ENCODE results near the gene C1QTNF9. TPM values are rescaled to one million over a fixed set of nuclear protein-coding genes. Genes with fewer than 3 reads are reported as not detected.
"Not testable (repeated sequence)": the region's sequence is repeated elsewhere in the genome, so short reads cannot be mapped to it uniquely, and the experiment has no call there.

Gene C1QTNF9
- total RNA-seq, 1 experiment from 2014 or later = not detected

DNA sequence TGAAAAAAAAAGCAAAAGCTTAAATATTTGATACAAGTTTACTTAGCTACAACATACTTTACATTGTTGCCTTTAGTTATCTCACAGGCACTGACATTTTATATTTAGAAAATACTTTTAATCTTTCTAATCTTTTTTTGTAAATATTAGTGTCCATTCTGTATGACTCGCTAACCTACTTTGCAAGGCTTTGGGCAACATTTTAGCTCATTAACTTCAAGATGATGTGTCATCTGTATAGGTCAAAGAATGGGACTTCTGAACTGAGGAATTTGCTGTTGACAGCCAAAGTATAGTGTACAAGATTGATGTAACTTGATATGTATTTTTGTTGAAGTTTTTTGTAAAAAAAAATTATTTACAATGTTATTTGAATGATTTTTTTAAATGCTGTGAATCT, 2.7 kb upstream of the C1QTNF9 start:
- no peak overlapping the region for H3K4me3 ChIP-seq
- DNase-seq = no peak
- H3K9me3 ChIP-seq = no peaks in the 10 kb centered on the region
- no peaks in the 10 kb centered on the region for H3K27me3 ChIP-seq
- no peaks in the 10 kb centered on the region for H3K36me3 ChIP-seq

GRCh38 chr13:24307211-24308067, 1.9 kb upstream of the C1QTNF9 start:
- Histone ChIP-seq H3K9me3 (no peaks in the 10 kb centered on the region), H3K36me3 (no peaks in the 10 kb centered on the region), H3K27me3 (no peaks in the 10 kb centered on the region), H3K4me3 (no peak overlapping the region)
- DNase-seq = no peak

- Histone ChIP-seq H3K27me3 (no peaks in the 10 kb centered on the region), H3K4me3 (no peak overlapping the region), H3K36me3 (no peaks in the 10 kb centered on the region), H3K9me3 (no peaks in the 10 kb centered on the region)
- no peak for DNase-seq
Measured at GRCh38 chr13:24308068-24308445, 1.3 kb upstream of the C1QTNF9 start.

DNA sequence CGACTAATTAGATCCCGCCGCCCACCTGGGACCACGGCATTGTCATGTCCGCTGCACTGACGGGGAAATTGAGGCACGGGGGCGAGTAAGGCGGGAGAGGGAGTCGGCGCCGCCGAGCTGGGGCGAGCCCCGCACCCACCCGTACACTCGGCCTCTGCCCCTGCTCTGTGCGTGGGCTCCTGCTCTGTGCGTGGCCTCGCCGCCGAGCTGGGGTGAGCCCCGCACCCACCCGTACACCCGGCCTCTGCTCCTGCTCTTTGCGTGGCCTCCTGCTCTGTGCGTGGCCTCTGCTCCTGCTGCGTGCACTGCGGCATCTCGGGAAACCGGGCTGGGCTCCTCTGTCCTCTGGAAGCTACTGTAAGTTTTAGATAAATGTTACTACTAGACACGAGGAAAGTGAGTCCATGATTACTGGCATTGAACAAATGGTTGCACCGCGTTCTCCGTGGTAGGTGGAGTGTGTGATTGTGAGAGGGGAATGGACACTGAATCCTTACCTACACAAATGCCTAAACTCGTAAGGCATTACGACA, 826 bp upstream of the C1QTNF9 start:
- DNase-seq = no peak
- no peaks in the 10 kb centered on the region for H3K9me3 ChIP-seq
- no peak overlapping the region for H3K4me3 ChIP-seq
- no peaks in the 10 kb centered on the region for H3K27me3 ChIP-seq
- no peaks in the 10 kb centered on the region for H3K36me3 ChIP-seq

GRCh38 chr13:24313439-24313838, 4.1 kb downstream of the C1QTNF9 start:
- H3K27me3 ChIP-seq = no peaks in the 10 kb centered on the region
- H3K9me3 ChIP-seq = no peaks in the 10 kb centered on the region
- DNase-seq = no peak
- H3K36me3 ChIP-seq = no peaks in the 10 kb centered on the region
- H3K4me3 ChIP-seq = no peak overlapping the region

DNA sequence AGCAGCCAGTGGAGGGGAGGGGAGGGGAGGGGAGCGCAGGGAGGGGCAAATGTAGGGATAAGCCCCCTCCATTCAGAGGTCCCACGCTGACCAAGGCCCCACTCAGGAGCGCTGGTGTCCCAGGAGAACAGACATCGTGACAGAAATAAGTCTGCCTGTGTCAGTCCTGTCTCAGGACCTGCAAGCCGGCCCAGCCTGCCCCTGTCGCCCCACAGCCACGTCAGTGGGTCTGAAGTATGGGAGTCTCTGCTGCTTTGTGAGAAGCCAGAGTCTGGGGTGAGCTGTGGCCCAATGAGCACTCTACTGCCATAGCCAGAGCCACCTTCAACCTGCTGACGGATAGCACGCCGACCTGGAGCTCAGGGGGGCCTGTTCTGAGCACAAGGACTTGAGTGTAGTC, 8.5 kb downstream of the C1QTNF9 start:
- not testable (repeated sequence) for H3K9me3 ChIP-seq, H3K4me3 ChIP-seq, DNase-seq, H3K36me3 ChIP-seq, H3K27me3 ChIP-seq

GRCh38 chr13:24318878-24319277, 9.5 kb downstream of the C1QTNF9 start:
- DNase-seq, H3K27me3 ChIP-seq, H3K9me3 ChIP-seq, H3K36me3 ChIP-seq, H3K4me3 ChIP-seq: not testable (repeated sequence)

- H3K36me3 ChIP-seq, H3K9me3 ChIP-seq, H3K4me3 ChIP-seq, DNase-seq, H3K27me3 ChIP-seq: not testable (repeated sequence)
Measured at GRCh38 chr13:24319641-24320040, 10.3 kb downstream of the C1QTNF9 start.

- H3K4me3 ChIP-seq, H3K36me3 ChIP-seq, H3K9me3 ChIP-seq, DNase-seq, H3K27me3 ChIP-seq: not testable (repeated sequence)
Measured at GRCh38 chr13:24321416-24321815, 12.0 kb downstream of the C1QTNF9 start.

- not testable (repeated sequence) for H3K27me3 ChIP-seq, H3K4me3 ChIP-seq, DNase-seq, H3K9me3 ChIP-seq, H3K36me3 ChIP-seq
Measured at GRCh38 chr13:24322470-24322869, 13.1 kb downstream of the C1QTNF9 start.

DNA sequence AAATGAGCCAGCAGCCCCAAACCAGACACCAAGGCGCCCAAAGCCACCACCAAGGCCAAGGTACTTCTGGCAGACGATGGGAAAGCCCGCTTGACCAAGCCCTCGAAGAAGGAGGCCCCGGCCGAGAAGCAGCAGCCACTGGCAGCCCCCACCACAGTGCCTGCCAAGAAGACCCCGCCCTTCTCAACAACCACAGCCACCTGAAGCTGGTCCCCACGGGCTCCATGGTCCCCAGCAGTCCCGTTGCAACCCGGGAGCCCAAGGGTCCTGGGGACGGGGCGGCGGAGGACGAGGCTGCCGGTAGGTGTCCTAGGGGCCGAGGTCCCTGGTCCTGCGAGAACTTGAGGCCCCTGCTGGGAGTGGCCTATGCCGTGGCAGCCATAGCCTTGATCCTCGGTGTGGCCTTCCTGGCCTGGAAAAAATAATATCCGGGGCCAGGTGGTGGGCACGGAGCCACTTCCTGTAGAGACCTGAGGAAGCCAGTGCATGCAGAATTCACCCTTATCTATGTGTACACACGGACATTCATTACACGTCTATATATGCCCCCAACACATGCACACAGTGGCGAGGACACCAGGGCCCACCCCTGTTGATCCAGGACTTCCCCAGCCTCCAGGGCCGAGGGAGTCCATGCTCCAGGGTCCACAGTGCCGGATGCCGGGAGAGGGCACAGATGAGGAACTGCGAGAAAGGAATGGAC, 13.8 kb downstream of the C1QTNF9 start:
- H3K27me3 ChIP-seq = no peaks in the 10 kb centered on the region
- H3K4me3 ChIP-seq = no peak overlapping the region
- H3K36me3 ChIP-seq = no peaks in the 10 kb centered on the region
- H3K9me3 ChIP-seq = no peaks in the 10 kb centered on the region
- DNase-seq = no peak

DNA sequence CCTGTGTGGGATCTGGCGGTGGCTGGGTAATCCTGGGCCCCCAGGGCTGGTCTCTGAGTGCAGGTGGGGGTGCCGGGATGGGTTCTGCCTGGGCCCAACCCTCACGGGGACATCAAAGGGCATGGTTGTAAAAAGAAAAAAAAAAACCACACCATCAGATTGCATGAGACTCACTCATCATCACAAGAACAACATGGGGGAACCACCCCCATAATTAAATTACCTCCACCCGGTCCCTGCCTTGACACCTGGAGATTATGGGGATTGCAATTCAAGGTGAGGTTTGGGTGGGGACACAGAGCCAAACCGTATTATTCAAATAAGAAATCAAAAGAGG, 14.3 kb downstream of the C1QTNF9 start:
- H3K36me3 ChIP-seq = no peaks in the 10 kb centered on the region
- H3K27me3 ChIP-seq = no peaks in the 10 kb centered on the region
- no peaks in the 10 kb centered on the region for H3K9me3 ChIP-seq
- no peak for DNase-seq
- no peak overlapping the region for H3K4me3 ChIP-seq

DNA sequence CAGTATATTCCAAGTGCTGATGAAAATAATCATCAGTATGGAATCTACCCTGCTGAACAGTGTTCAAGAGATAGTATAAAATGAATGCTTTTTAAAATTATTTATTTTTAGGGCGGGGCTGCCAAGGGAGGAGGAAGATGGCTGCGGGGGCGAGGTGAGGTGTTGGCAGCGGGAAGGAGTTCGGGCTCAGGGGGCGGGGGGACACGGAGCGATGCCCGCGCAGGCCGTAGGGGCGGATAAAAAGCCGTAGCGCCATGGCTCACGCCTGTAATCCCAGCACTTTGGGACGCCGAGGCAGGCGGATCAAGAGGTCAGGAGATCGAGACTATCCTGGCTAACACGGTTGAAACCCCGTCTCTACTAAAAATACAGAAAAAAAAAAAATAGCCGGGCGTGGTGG, 18.2 kb downstream of the C1QTNF9 start:
- H3K9me3 ChIP-seq, DNase-seq, H3K36me3 ChIP-seq, H3K27me3 ChIP-seq, H3K4me3 ChIP-seq: not testable (repeated sequence)

- Histone ChIP-seq H3K27me3 (0 out of 2 replicates have a peak, but pooled peaks cover 5% of the 10 kb centered on the region), H3K4me3 (no peak overlapping the region), H3K36me3 (no peaks in the 10 kb centered on the region), H3K9me3 (no peaks in the 10 kb centered on the region)
- DNase-seq = no peak
Measured at GRCh38 chr13:24328145-24328544, 18.8 kb downstream of the C1QTNF9 start.

DNA sequence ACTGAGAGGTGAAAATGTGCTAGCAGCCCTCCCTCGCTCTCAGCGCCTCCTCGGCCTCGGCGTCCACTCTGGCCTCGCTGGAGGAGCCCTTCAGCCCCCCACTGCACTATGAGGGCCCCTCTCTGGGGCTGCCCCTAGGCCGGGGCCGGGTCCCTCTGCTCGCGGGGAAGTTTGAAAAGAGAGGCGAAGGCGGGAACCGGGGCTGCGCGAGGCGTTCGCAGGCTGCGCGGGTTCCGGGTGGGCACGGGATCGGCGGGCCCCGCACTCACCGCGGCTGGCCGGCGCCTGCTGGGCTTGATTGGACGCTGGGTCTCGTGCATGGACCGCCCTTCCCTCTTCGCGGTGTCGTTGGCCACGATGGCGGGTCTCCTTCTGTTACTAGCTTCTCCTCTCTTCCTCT, 29.3 kb downstream of the C1QTNF9 start:
- no peaks in the 10 kb centered on the region for H3K9me3 ChIP-seq
- no peak overlapping the region for H3K4me3 ChIP-seq
- no peak for DNase-seq
- H3K36me3 ChIP-seq = no peaks in the 10 kb centered on the region
- peaks cover 6% of the 10 kb centered on the region for H3K27me3 ChIP-seq

DNA sequence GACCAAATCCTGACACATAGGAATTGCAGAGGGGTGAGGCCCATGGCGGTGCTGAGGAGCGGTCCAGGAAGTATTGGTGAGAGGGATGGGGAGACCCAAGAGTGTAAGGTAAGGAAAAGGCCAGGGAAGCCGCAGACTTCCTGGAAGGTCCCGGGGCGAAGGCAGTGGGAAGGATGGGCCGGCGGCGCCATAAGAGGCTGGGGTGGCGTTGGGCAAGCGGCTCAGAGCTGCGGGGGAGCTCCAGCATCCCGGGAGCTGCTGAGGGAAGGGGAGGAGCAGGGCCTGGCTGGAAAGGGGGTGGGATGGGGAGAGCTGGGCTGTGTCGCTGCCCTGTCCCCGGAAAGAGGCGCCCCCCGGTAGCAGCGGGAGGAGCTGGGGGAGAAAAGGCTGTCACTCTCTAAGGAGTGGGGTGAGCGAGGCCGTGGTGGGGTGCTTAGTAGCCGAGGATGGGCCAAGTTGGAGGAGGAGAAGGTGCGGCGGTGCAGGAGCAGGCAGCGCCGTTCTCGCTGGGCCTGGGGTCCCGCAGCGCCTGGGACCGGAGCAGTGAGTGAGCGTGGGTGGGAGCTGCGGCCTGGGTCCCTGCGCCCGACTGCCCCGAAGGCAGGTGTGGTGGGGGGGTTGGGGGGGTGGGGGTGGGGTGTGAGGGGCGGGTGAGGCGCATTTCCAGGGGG, 30.7 kb downstream of the C1QTNF9 start:
- Histone ChIP-seq H3K9me3 (no peaks in the 10 kb centered on the region), H3K4me3 (no peak overlapping the region), H3K36me3 (no peaks in the 10 kb centered on the region), H3K27me3 (no peaks in the 10 kb centered on the region; the same call in 1 of the 2 replicates)
- DNase-seq = no peak

DNA sequence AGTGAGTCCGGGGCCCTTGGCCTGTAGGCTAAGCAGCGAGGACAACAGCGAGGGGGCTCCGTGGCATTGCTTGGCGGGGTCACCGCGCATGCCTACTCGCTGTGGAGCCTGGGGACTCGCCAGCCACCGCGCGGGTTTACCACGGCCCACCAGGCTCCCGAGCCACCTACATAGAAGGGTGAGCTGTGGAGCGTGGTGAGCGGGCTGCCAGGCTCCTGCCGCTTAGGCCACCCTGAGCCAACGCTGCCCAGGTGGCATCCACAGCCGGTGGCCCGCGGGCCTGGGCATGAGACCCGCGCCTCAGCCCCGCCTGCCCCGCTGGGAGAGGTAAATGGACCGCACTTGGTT, 31.2 kb downstream of the C1QTNF9 start:
- Histone ChIP-seq H3K27me3 (no peaks in the 10 kb centered on the region; the same call in 1 of the 2 replicates), H3K36me3 (no peaks in the 10 kb centered on the region), H3K9me3 (no peaks in the 10 kb centered on the region), H3K4me3 (no peak overlapping the region)
- DNase-seq = no peak
